ENCODE results near the gene PER2.

The PER2 gene

DNA sequence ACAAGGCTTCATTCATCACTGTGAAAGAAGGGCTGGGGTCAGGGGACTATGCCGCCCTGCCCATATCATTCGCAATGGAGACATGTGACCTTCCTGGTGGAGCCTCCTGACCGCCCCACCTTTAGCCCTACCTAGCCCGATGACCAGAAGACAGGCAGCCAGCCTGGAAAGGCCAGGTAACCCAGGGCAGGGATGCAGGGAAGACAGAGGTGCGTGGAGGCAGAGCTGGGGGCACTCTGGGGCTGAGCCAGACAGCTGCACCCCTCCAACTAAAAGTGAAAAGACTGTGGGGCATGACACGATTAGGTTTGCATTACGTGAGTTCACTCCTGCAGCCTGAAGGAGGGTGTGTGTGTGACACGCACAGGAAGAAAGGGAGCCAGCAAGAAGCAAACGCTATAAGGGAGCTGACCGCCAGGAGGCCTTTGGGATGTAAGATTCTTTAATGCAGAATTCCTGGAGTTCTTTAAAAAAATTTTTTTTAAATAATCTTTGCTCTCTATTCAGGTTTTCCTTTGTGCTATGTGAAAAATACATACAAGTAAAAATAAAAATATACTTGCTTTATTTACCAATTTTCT is 44.8 kb downstream of the PER2 start:
- no peak for FAIRE-seq

- FAIRE-seq, result no peak
Observed at GRCh38 chr2:238242731-238243495, 45.5 kb downstream of the PER2 start.

GRCh38 chr2:238241970-238242369 is 46.4 kb downstream of the PER2 start:
- FAIRE-seq, result no peak

DNA sequence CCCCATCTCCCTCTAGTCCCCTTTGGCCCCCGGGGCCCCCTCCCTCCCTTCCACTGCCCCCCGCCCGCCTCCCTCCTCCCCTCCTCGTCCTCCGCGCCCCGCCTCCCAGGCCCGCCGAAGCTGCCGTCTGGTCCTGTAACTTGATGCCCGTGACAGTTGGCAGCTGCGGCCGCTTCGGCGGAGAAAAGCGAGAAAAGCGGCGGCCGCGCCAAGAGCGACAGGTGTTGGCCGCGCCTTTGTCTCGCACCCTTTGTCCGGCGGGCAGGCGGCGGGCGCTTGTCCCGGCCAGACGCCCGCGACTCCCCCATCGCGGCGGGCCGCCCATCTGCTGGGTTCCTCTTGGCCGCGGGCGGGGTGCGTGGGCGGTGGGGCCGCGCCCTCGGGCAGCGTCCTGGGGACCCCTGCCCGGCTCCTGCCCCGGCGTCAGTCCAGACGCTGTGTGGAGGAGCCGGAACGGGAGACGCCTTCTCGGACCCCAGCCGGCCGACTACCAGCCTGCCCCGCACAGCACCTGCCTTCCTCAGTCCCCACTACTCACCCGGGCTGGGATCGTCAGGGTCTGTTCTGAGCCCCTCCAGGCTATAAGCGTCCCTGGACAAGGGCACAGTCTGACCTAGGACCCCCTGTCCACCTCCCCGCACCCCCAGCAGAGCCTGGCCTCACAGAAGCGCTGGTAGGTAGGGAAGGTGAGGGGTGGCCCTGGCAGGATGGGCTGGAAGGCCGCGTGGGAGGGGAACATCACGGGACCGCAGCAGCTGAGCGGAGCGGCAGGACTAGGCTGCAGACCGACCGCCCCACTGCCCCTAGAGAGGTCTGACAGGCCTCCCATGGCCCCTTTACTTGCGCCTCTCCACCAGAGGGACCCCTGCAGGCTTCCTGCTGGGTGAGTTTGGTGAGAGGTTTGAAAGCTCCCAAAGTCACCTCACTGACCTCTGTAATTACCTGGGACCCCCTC is 47.4 kb downstream of the PER2 start:
- no peak for FAIRE-seq

- FAIRE-seq, result no peak
Observed at GRCh38 chr2:238239863-238240756, 48.3 kb downstream of the PER2 start, which contains the start of gene HES6. Gene HES6 (minus strand): TSS chr2:238240038. CDS start chr2:238239905, 133 bp downstream.

GRCh38 chr2:238239543-238239862 is 48.9 kb downstream of the PER2 start:
- FAIRE-seq, result no peak

- FAIRE-seq, result no peak
Observed at GRCh38 chr2:238238766-238239542, 49.5 kb downstream of the PER2 start.

DNA sequence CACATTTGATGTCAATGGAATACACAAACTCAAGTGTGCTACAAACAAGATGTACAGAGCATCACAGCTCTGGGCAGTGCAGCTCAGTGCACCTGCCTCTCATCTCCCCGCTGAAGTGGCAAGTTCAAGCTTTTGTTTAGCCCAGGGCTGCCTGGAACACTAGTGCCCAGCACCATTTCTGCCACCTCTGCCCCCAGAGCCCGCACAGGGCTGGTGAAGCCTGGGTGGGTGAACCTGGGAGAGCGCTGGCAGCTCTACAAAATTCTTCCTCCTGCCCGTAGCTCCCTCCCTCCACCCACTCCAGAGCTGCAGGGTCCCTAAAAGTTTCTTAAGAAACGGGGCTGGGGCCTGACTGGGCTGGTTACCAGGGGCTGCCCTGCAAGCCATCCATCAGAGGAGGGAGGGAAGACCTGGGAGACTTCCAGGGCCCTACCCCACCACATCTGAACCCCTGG is 50.1 kb downstream of the PER2 start:
- FAIRE-seq, result no peak

- FAIRE-seq, result no peak
Observed at GRCh38 chr2:238237431-238238135, 50.8 kb downstream of the PER2 start.

GRCh38 chr2:238236571-238236970 is 51.8 kb downstream of the PER2 start:
- no peak for FAIRE-seq

- no peak for FAIRE-seq
Observed at GRCh38 chr2:238235856-238236255, 52.6 kb downstream of the PER2 start.

DNA sequence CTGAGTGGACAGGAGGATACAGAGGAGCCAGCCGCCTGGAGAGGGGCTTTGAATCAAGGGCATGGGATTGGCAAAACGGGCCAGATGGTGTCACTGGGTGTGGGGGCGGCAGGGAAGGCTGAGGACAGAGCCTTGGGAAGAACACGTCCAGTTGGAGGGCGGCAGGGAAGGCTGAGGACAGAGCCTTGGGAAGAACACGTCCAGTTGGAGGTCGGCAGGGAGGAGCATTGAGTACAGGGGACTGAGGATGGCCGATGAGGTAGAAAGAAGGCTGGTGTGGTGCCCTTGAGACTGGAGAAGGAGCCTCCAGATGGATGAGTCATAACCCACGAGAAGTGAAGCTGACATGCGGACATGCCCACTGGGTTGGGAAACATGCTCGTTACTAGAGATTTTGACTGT is 53.1 kb downstream of the PER2 start:
- no peak for FAIRE-seq

GRCh38 chr2:238233625-238234024 is 54.8 kb downstream of the PER2 start:
- no peak for FAIRE-seq

DNA sequence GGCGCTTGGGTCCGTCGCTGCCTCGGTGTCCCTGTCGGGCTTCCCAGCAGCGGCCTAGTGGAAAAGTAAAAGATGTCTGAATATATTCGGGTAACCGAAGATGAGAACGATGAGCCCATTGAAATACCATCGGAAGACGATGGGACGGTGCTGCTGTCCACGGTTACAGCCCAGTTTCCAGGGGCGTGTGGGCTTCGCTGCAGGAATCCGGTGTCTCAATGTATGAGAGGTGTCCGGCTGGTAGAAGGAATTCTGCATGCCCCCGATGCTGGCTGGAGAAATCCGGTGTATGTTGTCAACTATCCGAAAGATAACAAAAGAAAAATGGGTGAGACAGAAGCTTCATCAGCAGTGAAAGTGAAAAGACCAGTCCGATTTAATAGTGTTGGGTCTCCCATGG is 56.6 kb downstream of the PER2 start:
- FAIRE-seq, result no peak

DNA sequence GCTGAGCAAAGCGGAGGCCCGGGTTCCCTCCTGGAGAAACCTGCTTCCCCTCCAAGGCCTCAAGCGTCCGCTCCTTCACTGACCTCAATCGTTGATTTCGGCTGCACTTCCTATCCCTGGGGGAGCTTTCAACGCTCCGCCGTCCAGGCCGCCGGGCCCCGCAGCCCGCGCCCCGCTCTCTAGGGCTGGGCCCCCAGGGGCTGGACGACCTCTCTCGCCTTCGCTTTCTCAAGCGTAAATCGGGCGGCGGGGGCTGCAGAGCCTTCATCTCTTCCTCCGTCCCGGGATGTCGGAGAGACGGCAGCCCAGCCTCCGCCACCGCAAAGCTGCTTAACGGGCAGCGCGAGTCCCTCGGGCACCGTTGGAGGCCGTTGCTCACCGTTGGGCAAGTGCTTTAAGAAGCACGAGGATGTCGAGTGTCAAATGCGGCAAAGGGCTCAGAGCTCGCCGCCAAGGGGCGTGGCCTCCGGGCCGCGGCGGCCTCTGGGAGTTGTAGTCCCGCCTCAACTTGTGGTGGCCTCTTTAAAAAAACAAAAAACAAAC is 57.1 kb downstream of the PER2 start:
- no peak for FAIRE-seq

- no peak for FAIRE-seq
Observed at GRCh38 chr2:238230699-238231098, 57.7 kb downstream of the PER2 start.

DNA sequence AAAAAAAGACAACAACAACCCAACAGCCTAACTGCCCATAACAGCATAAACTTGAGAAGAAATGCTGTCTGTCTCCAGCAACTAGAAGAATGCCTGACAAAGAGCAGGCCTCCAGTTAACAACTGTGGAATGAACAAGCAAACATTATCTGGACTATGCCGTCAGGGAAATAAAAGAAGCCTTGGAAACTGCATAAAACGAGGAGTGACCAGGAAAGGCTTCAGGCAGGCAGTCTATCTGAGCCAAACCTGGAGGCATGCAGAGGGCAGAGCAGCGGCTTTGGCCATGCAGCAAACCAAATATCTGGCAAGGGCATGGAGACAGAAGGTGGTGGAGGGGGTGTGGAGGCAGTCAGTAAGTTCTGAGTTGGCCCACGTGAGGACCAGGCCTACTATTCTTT is 59.7 kb downstream of the PER2 start:
- FAIRE-seq, result no peak

DNA sequence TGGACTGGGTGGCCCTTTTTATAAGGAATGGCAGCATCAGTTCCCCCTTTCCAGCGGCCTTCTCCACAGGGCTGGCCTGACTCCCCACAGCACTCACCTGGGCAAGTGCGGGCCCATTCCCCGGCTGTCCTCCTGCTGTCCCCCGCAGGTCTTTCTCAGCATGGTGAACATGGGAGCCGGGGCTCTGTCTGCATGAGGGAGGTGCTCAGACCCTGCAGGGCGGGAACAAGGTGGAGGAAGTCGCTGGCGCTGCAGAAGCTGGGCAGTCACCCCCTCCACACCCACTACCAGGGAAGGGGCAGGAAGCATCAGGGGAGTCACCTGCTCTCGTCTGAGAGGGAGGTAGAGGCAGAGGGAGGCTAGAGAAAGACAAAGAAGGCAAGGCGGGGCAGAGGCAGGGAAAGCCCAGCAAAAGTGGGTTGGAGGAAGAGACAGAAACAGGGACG is 60.8 kb downstream of the PER2 start:
- no peak for FAIRE-seq

GRCh38 chr2:238226698-238227586 is 61.5 kb downstream of the PER2 start:
- FAIRE-seq, result no peak
